ENCODE data around the gene JUNB. TPM values are rescaled to one million over a fixed set of nuclear protein-coding genes. Genes with fewer than 3 reads are reported as not detected.

The JUNB gene
- total RNA-seq, 1 donor from 2014 or later: 31.3 TPM

GRCh38 chr19:12834566-12834943, 43.3 kb downstream of the JUNB start, which contains the start of gene RTBDN:
TSS of gene RTBDN (minus strand) at chr19:12834579. CDS start at chr19:12829979, 4,600 bp downstream.
- H3K9me3 Mint-ChIP-seq: no peaks in the 10 kb centered on the region
- H3K36me3 Mint-ChIP-seq: peaks cover 3% of the 10 kb centered on the region
- H3K27me3 Mint-ChIP-seq: peaks cover 90% of the 10 kb centered on the region
- H3K4me1 Mint-ChIP-seq (ENCODE audit: unreplicated experiment): peaks cover 19% of the 10 kb centered on the region
- no peak for TF ChIP-seq CTCF (conservative IDR thresholded peaks at IDR 0.05)
- no peak within 1 kb of the TSS for H3K27ac Mint-ChIP-seq
- peak within 1 kb of the TSS; percentile 73 for H3K4me3 Mint-ChIP-seq
- DNase-seq (ENCODE audit: extremely low spot score, unreplicated experiment): no peak

- H3K27ac Mint-ChIP-seq: no peak overlapping the region
- H3K4me3 Mint-ChIP-seq: peak overlapping the region; percentile 73
- no peak for DNase-seq (ENCODE audit: extremely low spot score, unreplicated experiment)
- peaks cover 90% of the 10 kb centered on the region for H3K27me3 Mint-ChIP-seq
- peaks cover 23% of the 10 kb centered on the region for H3K4me1 Mint-ChIP-seq (ENCODE audit: unreplicated experiment)
- H3K36me3 Mint-ChIP-seq: peaks cover 3% of the 10 kb centered on the region
- no peak for TF ChIP-seq CTCF (conservative IDR thresholded peaks at IDR 0.05)
- H3K9me3 Mint-ChIP-seq: no peaks in the 10 kb centered on the region
These were observed 43.9 kb downstream of the JUNB start for GRCh38 chr19:12834976-12835757.

- H3K4me3 Mint-ChIP-seq: peak overlapping the region; percentile 40
- peaks cover 3% of the 10 kb centered on the region for H3K36me3 Mint-ChIP-seq
- H3K27me3 Mint-ChIP-seq: peaks cover 90% of the 10 kb centered on the region
- no peak for TF ChIP-seq CTCF (conservative IDR thresholded peaks at IDR 0.05)
- no peak for DNase-seq (ENCODE audit: extremely low spot score, unreplicated experiment)
- H3K27ac Mint-ChIP-seq: no peak overlapping the region
- peaks cover 33% of the 10 kb centered on the region for H3K4me1 Mint-ChIP-seq (ENCODE audit: unreplicated experiment)
- no peaks in the 10 kb centered on the region for H3K9me3 Mint-ChIP-seq
These were observed 45.2 kb downstream of the JUNB start for GRCh38 chr19:12836529-12836863.

GRCh38 chr19:12837225-12837624, 45.9 kb downstream of the JUNB start:
- peaks cover 3% of the 10 kb centered on the region for H3K36me3 Mint-ChIP-seq
- peaks cover 89% of the 10 kb centered on the region for H3K27me3 Mint-ChIP-seq
- H3K4me1 Mint-ChIP-seq (ENCODE audit: unreplicated experiment): peaks cover 38% of the 10 kb centered on the region
- H3K9me3 Mint-ChIP-seq: no peaks in the 10 kb centered on the region
- no peak for TF ChIP-seq CTCF (conservative IDR thresholded peaks at IDR 0.05)
- no peak for DNase-seq (ENCODE audit: extremely low spot score, unreplicated experiment)
- H3K4me3 Mint-ChIP-seq: no peak overlapping the region
- H3K27ac Mint-ChIP-seq: no peak overlapping the region

GRCh38 chr19:12838182-12838885, 47.0 kb downstream of the JUNB start, which contains the start of gene MAST1:
TSS of gene MAST1 (plus strand) at chr19:12838515. CDS start at chr19:12838573, 58 bp downstream.
- peaks cover 31% of the 10 kb centered on the region for H3K4me1 Mint-ChIP-seq (ENCODE audit: unreplicated experiment)
- no peaks in the 10 kb centered on the region for H3K9me3 Mint-ChIP-seq
- no peaks in the 10 kb centered on the region for H3K36me3 Mint-ChIP-seq
- peak; percentile 80 for TF ChIP-seq CTCF (conservative IDR thresholded peaks at IDR 0.05)
- H3K27ac Mint-ChIP-seq: no peak within 1 kb of the TSS
- DNase-seq (ENCODE audit: extremely low spot score, unreplicated experiment): peak; percentile 75
- H3K27me3 Mint-ChIP-seq: peaks cover 84% of the 10 kb centered on the region
- peak within 1 kb of the TSS; percentile 85 for H3K4me3 Mint-ChIP-seq

Measured in type B pancreatic cell (in vitro differentiated cells).